Stimulated activated CD4-positive, alpha-beta T cell treated with anti-CD3 and anti-CD28 coated beads, Interleukin-2, amount 100 ng/mL, for 48 hours (primary cell): ENCODE data around the gene CENPB.
A peak's percentile ranks its signal among the peaks of the same experiment; 100 is the strongest.
"Not testable (repeated sequence)": the region's sequence is repeated elsewhere in the genome, so short reads cannot be mapped to it uniquely, and the experiment has no call there.

Experiments used
- DNase-seq, 2 donors: peaks; one replicate each; pipeline ENCODE4 v3.0.0-alpha.2; 2020

Gene CENPB

GRCh38 chr20:3786665-3787323, at the start of gene CENPB:
CENPB (minus strand) TSS chr20:3786740; CDS start chr20:3786483, 257 bp downstream.
- peak; percentile 91 to 95 for DNase-seq

- no peak for DNase-seq
Measured at GRCh38 chr20:3836132-3836531, 49.6 kb upstream of the CENPB start.

GRCh38 chr20:3829891-3830290, 43.4 kb upstream of the CENPB start:
- not testable (repeated sequence) for DNase-seq

GRCh38 chr20:3828798-3829197, 42.3 kb upstream of the CENPB start:
- DNase-seq = no peak

- no peak for DNase-seq
Measured at GRCh38 chr20:3826420-3826819, 39.9 kb upstream of the CENPB start.

- DNase-seq = no peak
Measured at GRCh38 chr20:3825526-3825925, 39.0 kb upstream of the CENPB start.

GRCh38 chr20:3823881-3824280, 37.3 kb upstream of the CENPB start:
- no peak for DNase-seq

GRCh38 chr20:3821996-3822395, 35.5 kb upstream of the CENPB start:
- no peak for DNase-seq

GRCh38 chr20:3820901-3821727, 34.6 kb upstream of the CENPB start:
- no peak for DNase-seq

GRCh38 chr20:3820048-3820900, 33.7 kb upstream of the CENPB start, which contains the start of gene AP5S1:
AP5S1 (plus strand) TSS chr20:3820547; CDS start chr20:3822118, 1,571 bp downstream.
- peak; percentile 88 to 89 for DNase-seq

- DNase-seq = no peak
Measured at GRCh38 chr20:3819411-3820047, 33.0 kb upstream of the CENPB start.

- DNase-seq = no peak
Measured at GRCh38 chr20:3818155-3819151, 31.9 kb upstream of the CENPB start.

GRCh38 chr20:3815703-3816315, 29.3 kb upstream of the CENPB start:
- DNase-seq = no peak

- no peak for DNase-seq
Measured at GRCh38 chr20:3814928-3815495, 28.5 kb upstream of the CENPB start.

GRCh38 chr20:3813848-3814581, 27.5 kb upstream of the CENPB start:
- DNase-seq = no peak

- no peak for DNase-seq
Measured at GRCh38 chr20:3812975-3813847, 26.7 kb upstream of the CENPB start.

GRCh38 chr20:3812259-3812681, 25.7 kb upstream of the CENPB start:
- DNase-seq = no peak

GRCh38 chr20:3811467-3812258, 25.1 kb upstream of the CENPB start:
- peak; percentile 82 for DNase-seq
